Mesenchymal stem cell (in vitro differentiated cells and primary cell): ENCODE measurements around the gene FGF16.

ENCODE experiments used
- DNase-seq: peaks from one replicate; pipeline ENCODE4 v3.0.0-alpha.2; 2013
- H2AFZ ChIP-seq: one replicate; pipeline ENCODE4 v1.6.1; 2013; ENCODE audit warnings: low read depth, mild to moderate bottlenecking, control low read depth, inconsistent platforms, low read length, moderate library complexity
- H2AK5ac ChIP-seq: 2 replicates; pipeline ENCODE4 v1.6.1; 2013; ENCODE audit warnings: low read length, moderate library complexity, mild to moderate bottlenecking, inconsistent platforms; ENCODE audit not compliant: severe bottlenecking
- H2BK120ac ChIP-seq: one replicate; pipeline ENCODE4 v1.6.1; 2013; ENCODE audit warnings: low read depth, mild to moderate bottlenecking, inconsistent platforms, low read length, moderate library complexity
- H2BK12ac ChIP-seq, 2 experiments: one replicate each; pipeline ENCODE4 v1.6.1; 2013; ENCODE audit warnings: inconsistent platforms in 2 of 2, low read length in 2 of 2, mild to moderate bottlenecking in 2 of 2, moderate library complexity in 2 of 2, control low read depth in 1 of 2
- H2BK15ac ChIP-seq: one replicate; pipeline ENCODE4 v1.6.1; 2013; ENCODE audit warnings: mild to moderate bottlenecking, low read depth, inconsistent platforms; ENCODE audit not compliant: poor library complexity, severe bottlenecking
- H2BK5ac ChIP-seq: 2 replicates; pipeline ENCODE4 v1.6.1; 2013; ENCODE audit warnings: low read depth, mild to moderate bottlenecking, low read length, control low read depth, inconsistent platforms; ENCODE audit not compliant: poor library complexity, severe bottlenecking
- H3K14ac ChIP-seq, 2 experiments: one replicate each; pipeline ENCODE4 v1.6.1; 2013; ENCODE audit warnings: inconsistent platforms in 2 of 2, low read length in 2 of 2, control low read depth in 1 of 2, mild to moderate bottlenecking in 1 of 2, moderate library complexity in 1 of 2
- H3K18ac ChIP-seq, 2 experiments: one replicate each; pipeline ENCODE4 v1.6.1; 2013; ENCODE audit warnings: inconsistent platforms in 2 of 2, low read length in 2 of 2, control low read depth in 1 of 2, low read depth in 1 of 2, mild to moderate bottlenecking in 1 of 2
- H3K23ac ChIP-seq, 2 experiments: one replicate each; pipeline ENCODE4 v1.6.1; 2013; ENCODE audit warnings: inconsistent platforms in 2 of 2, low read length in 2 of 2, mild to moderate bottlenecking in 2 of 2, moderate library complexity in 2 of 2, control low read depth in 1 of 2
- H3K27ac ChIP-seq: 2 replicates; pipeline ENCODE4 v1.5.1; 2013; ENCODE audit warnings: mild to moderate bottlenecking, moderate library complexity, low read length, control low read depth, inconsistent platforms; ENCODE audit not compliant: poor library complexity, severe bottlenecking
- H3K27me3 ChIP-seq, 2 experiments: 2 replicates each; pipeline versions ENCODE4 v1.6.1 to v1.7.0; 2013; ENCODE audit warnings: low read length in 2 of 2, mild to moderate bottlenecking in 2 of 2, moderate library complexity in 2 of 2, control low read depth in 1 of 2, inconsistent platforms in 1 of 2; ENCODE audit not compliant: control insufficient read depth in 1 of 2, insufficient read depth in 1 of 2
- H3K36me3 ChIP-seq, 2 experiments: 2 replicates each; pipeline versions ENCODE4 v1.6.1 to v1.7.0; 2013; ENCODE audit warnings: low read length in 2 of 2, control low read depth in 1 of 2, inconsistent platforms in 1 of 2, low read depth in 1 of 2, mild to moderate bottlenecking in 1 of 2; ENCODE audit not compliant: insufficient read depth in 2 of 2, control insufficient read depth in 1 of 2
- H3K4ac ChIP-seq, 2 experiments: one replicate each; pipeline ENCODE4 v1.6.1; 2013; ENCODE audit warnings: inconsistent platforms in 2 of 2, low read length in 2 of 2, mild to moderate bottlenecking in 2 of 2, moderate library complexity in 2 of 2, control low read depth in 1 of 2, low read depth in 1 of 2
- H3K4me1 ChIP-seq: 2 replicates; pipeline ENCODE4 v1.6.1; 2013; ENCODE audit warnings: low read depth, low read length, control low read depth; ENCODE audit not compliant: control insufficient read depth, insufficient read depth
- H3K4me2 ChIP-seq: 2 replicates; pipeline ENCODE4 v1.6.1; 2013; ENCODE audit warnings: low read length, mild to moderate bottlenecking, inconsistent platforms; ENCODE audit not compliant: poor library complexity, severe bottlenecking
- H3K4me3 ChIP-seq, 2 experiments: 2 replicates each; pipeline versions ENCODE4 v1.5.1 to v1.7.0; 2013; ENCODE audit warnings: low read length in 2 of 2, mild to moderate bottlenecking in 2 of 2, control low read depth in 1 of 2, low read depth in 1 of 2; ENCODE audit not compliant: insufficient read depth in 1 of 2
- H3K79me1 ChIP-seq: replicated peaks from 2 replicates; pipeline ENCODE4 v1.6.1; 2013; ENCODE audit warnings: mild to moderate bottlenecking, control low read depth, low read length, inconsistent platforms; ENCODE audit not compliant: poor library complexity, severe bottlenecking
- H3K9ac ChIP-seq: 2 replicates; pipeline ENCODE4 v1.7.0; 2013; ENCODE audit warnings: mild to moderate bottlenecking, low read length, moderate library complexity
- H3K9me3 ChIP-seq: 2 replicates; pipeline ENCODE4 v1.7.0; 2013; ENCODE audit warnings: mild to moderate bottlenecking, low read length; ENCODE audit not compliant: control insufficient read depth
- H4K8ac ChIP-seq: one replicate; pipeline ENCODE4 v1.6.1; 2013; ENCODE audit warnings: inconsistent platforms, mild to moderate bottlenecking, low read length, moderate library complexity
- H4K91ac ChIP-seq: one replicate; pipeline ENCODE4 v1.6.1; 2013; ENCODE audit warnings: mild to moderate bottlenecking, low read length, inconsistent platforms
- WGBS: methylation state at CpG from one replicate; pipeline ENCODE4 v1.1.7; 2013; ENCODE audit warnings: mixed read lengths; 5-methylcytosine and 5-hydroxymethylcytosine counted together

FGF16 gene

GRCh38 chrX:77505227-77505626, 58.0 kb downstream of the FGF16 start:
- WGBS = 96% methylated on average over 1 of the region's 2 CpGs
- no peak overlapping the region for H2BK12ac ChIP-seq
- peaks cover 2% of the 10 kb centered on the region for H3K79me1 ChIP-seq
- H2AK5ac ChIP-seq = no peak overlapping the region
- DNase-seq = peak; percentile 31
- no peak overlapping the region for H4K91ac ChIP-seq
- H4K8ac ChIP-seq = no peak overlapping the region
- H3K4me2 ChIP-seq = no peak overlapping the region
- no peak overlapping the region for H3K23ac ChIP-seq
- H2BK120ac ChIP-seq = no peak overlapping the region
- H3K36me3 ChIP-seq = peaks cover 8 to 30% of the 10 kb centered on the region in 2 experiments
- no peak overlapping the region for H3K4me3 ChIP-seq
- H3K18ac ChIP-seq = no peak overlapping the region
- H3K14ac ChIP-seq = no peak overlapping the region
- no peak overlapping the region for H3K4ac ChIP-seq
- no peak overlapping the region for H2BK5ac ChIP-seq
- H3K27me3 ChIP-seq = no peaks in the 10 kb centered on the region
- H2BK15ac ChIP-seq = no peak overlapping the region
- H3K9ac ChIP-seq = no peak overlapping the region
- no peaks in the 10 kb centered on the region for H3K4me1 ChIP-seq
- no peak overlapping the region for H2AFZ ChIP-seq
- H3K9me3 ChIP-seq = no peaks in the 10 kb centered on the region
- H3K27ac ChIP-seq = no peak overlapping the region
